Fibroblast of lung (primary cell): ENCODE results near the gene HDAC3. TPM values are rescaled to one million over a fixed set of nuclear protein-coding genes. Genes with fewer than 3 reads are reported as not detected.

Experiments used
- DNase-seq, 2 donors: peaks; one replicate each; pipeline versions ENCODE4 v3.0.0 to v3.0.0-alpha.2; 2010; ENCODE audit warnings: low read depth in 2 of 2
- H2AFZ ChIP-seq: 2 replicates; pipeline ENCODE4 v1.5.1; 2012; ENCODE audit warnings: low read length, control low read depth, inconsistent platforms
- H3K27ac ChIP-seq: 2 replicates; pipeline ENCODE4 v1.5.1; 2011; ENCODE audit warnings: low read length, control low read depth; ENCODE audit not compliant: insufficient read depth
- H3K27me3 ChIP-seq: 2 replicates; pipeline ENCODE4 v1.5.1; 2011; ENCODE audit warnings: mild to moderate bottlenecking, low read length; ENCODE audit not compliant: control insufficient read depth, insufficient read depth
- H3K36me3 ChIP-seq: 2 replicates; pipeline ENCODE4 v1.5.1; 2011; ENCODE audit warnings: low read length; ENCODE audit not compliant: control insufficient read depth, insufficient read depth
- H3K4me1 ChIP-seq: 2 replicates; pipeline ENCODE4 v1.5.1; 2011; ENCODE audit warnings: low read length; ENCODE audit not compliant: control insufficient read depth, insufficient read depth; ENCODE audit errors: extremely low read depth
- H3K4me2 ChIP-seq: 2 replicates; pipeline ENCODE4 v1.5.1; 2011; ENCODE audit warnings: low read length, control low read depth; ENCODE audit not compliant: insufficient read depth; ENCODE audit errors: extremely low read depth
- H3K4me3 ChIP-seq, 4 experiments: fragments of 200-600 bp in 1 of 4; sonication (generic) in 1 of 4; replicated peaks in 1 of 4; 2 replicates each; pipeline ENCODE4 v1.5.1; 2011 to 2016; ENCODE audit warnings: low read length in 4 of 4, low read depth in 3 of 4, mild to moderate bottlenecking in 3 of 4, control low read depth in 2 of 4, inconsistent platforms in 1 of 4, mixed read lengths in 1 of 4; ENCODE audit not compliant: insufficient read depth in 1 of 4; ENCODE audit errors: control extremely low read depth in 1 of 4
- H3K79me2 ChIP-seq: 2 replicates; pipeline ENCODE4 v1.5.1; 2012; ENCODE audit warnings: mild to moderate bottlenecking, low read length, inconsistent platforms; ENCODE audit not compliant: control insufficient read depth, insufficient read depth
- H3K9ac ChIP-seq: 2 replicates; pipeline ENCODE4 v1.5.1; 2011; ENCODE audit warnings: mild to moderate bottlenecking, low read length, control low read depth; ENCODE audit not compliant: insufficient read depth
- H3K9me3 ChIP-seq: 2 replicates; pipeline ENCODE4 v1.5.1; 2012; ENCODE audit warnings: low read depth, low read length; ENCODE audit not compliant: control insufficient read depth, insufficient read depth
- H4K20me1 ChIP-seq: 2 replicates; pipeline ENCODE4 v1.5.1; 2011; ENCODE audit warnings: low read length; ENCODE audit not compliant: control insufficient read depth, insufficient read depth; ENCODE audit errors: extremely low read depth
- EZH2 ChIP-seq: IDR thresholded peaks from 2 replicates; pipeline ENCODE4 v1.5.1; 2012; ENCODE audit warnings: low read length, control low read depth, mild to moderate bottlenecking; ENCODE audit errors: missing control alignments
- polyA plus RNA-seq, 2 donors: library from polyadenylated mRNA; depleted of rRNA in 1 of 2; stranded (reverse) in 1 of 2; unstranded in 1 of 2; fragments of >200 nt; gene quantifications; 2 replicates each; pipeline ENCODE4 v1.2.1, GENCODE V29; 2011 to 2012; ENCODE audit warnings: missing spikeins in 1 of 2
- total RNA-seq: library from RNA; depleted of rRNA; stranded (reverse); fragments of >200 nt; gene quantifications from 2 replicates; pipeline ENCODE4 v1.2.1, GENCODE V29; 2014
- TF ChIP-seq, protein P1 (sequence below), 2 donors: IDR thresholded peaks in 1 of 2; conservative IDR thresholded peaks in 1 of 2; 1 replicate in 1 of 2; 2 replicates in 1 of 2; pipeline ENCODE4 v1.5.1; 2011 to 2012; ENCODE audit warnings: low read length in 2 of 2, control low read depth in 1 of 2, inconsistent platforms in 1 of 2, low read depth in 1 of 2, mild to moderate bottlenecking in 1 of 2

HDAC3 gene
- total and polyA plus RNA-seq, 2 donors (not counting 1 experiment from before 2014, with no cell fraction given), result 56.8 to 69.6 TPM

DNA sequence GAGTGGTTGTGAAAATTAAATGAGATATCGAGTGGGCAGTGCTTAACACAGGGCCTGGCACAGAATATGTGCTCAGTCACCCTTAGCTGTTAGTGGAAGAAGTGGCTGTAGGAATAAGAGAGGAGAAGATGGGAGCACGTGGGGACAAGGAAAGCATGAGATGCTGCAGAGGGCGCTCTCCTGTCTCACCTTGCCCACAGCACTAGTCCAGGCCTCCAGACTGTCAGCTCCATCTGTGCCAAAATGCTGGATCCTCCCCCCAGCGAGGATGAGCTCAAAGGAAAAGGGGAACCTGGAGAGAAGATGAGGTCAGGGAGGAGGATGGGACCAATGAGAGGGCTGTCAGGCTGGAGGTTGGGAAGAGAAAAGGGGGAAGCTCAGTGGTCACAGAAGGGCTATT is 32.9 kb upstream of the HDAC3 start:
- no peak for DNase-seq
- Histone ChIP-seq H3K9ac (no peak overlapping the region), H4K20me1 (no peaks in the 10 kb centered on the region), H3K27ac (no peak overlapping the region), H3K27me3 (no peaks in the 10 kb centered on the region), H3K36me3 (no peaks in the 10 kb centered on the region), H3K9me3 (no peaks in the 10 kb centered on the region), H3K4me1 (no peaks in the 10 kb centered on the region), H3K4me2 (no peak overlapping the region), H2AFZ (no peak overlapping the region), H3K79me2 (no peaks in the 10 kb centered on the region), H3K4me3 (no peak overlapping the region)
- no peak for TF ChIP-seq EZH2
- TF ChIP-seq, protein P1, sequence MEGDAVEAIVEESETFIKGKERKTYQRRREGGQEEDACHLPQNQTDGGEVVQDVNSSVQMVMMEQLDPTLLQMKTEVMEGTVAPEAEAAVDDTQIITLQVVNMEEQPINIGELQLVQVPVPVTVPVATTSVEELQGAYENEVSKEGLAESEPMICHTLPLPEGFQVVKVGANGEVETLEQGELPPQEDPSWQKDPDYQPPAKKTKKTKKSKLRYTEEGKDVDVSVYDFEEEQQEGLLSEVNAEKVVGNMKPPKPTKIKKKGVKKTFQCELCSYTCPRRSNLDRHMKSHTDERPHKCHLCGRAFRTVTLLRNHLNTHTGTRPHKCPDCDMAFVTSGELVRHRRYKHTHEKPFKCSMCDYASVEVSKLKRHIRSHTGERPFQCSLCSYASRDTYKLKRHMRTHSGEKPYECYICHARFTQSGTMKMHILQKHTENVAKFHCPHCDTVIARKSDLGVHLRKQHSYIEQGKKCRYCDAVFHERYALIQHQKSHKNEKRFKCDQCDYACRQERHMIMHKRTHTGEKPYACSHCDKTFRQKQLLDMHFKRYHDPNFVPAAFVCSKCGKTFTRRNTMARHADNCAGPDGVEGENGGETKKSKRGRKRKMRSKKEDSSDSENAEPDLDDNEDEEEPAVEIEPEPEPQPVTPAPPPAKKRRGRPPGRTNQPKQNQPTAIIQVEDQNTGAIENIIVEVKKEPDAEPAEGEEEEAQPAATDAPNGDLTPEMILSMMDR (conservative IDR thresholded peaks at IDR 0.05 in 1 of 2, IDR thresholded peaks at IDR 0.05 in 1 of 2; ENCODE audit: low read depth in 1 of 2, low read length in 2 of 2), result no peak

DNA sequence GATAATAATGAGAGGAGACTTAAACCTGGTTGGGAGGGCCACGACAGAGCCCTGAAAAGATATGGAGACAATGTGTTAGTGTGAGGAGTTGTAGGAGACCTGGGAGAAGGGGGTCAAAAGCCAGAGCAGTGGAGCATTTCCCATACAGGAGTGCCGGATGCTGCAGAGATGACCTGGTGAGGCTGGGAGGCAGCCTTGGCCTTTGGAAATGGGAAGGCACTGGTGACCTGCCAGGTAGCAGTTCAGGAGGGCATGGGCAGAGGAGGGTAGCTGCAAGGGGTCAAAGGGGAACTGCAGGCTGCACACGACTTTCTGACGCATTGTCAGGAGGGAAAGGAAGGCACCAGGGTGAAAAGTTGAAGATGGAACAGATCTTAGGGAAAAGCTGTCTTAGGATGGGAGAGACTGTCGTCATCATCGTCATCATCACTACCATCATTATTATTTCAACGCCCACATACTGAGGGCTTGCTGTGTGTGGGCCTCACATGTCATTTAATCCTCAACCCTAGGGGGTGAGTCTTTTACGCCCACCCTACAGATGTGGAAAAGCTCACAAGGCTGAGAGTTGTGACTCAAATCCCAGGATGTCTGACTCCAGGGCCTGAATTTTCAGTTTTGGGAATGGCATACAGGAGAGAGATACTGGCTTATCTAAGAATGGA is 32.1 kb upstream of the HDAC3 start:
- no peak overlapping the region for H3K4me2 ChIP-seq
- H3K9me3 ChIP-seq, result no peaks in the 10 kb centered on the region
- no peak overlapping the region for H3K27ac ChIP-seq
- no peaks in the 10 kb centered on the region for H3K4me1 ChIP-seq
- no peaks in the 10 kb centered on the region for H3K36me3 ChIP-seq
- no peaks in the 10 kb centered on the region for H3K27me3 ChIP-seq
- no peak overlapping the region for H3K9ac ChIP-seq
- TF ChIP-seq EZH2, result no peak
- TF ChIP-seq, protein P1 (conservative IDR thresholded peaks at IDR 0.05 in 1 of 2, IDR thresholded peaks at IDR 0.05 in 1 of 2; ENCODE audit: low read depth in 1 of 2, low read length in 2 of 2), result no peak
- H2AFZ ChIP-seq, result no peak overlapping the region
- no peaks in the 10 kb centered on the region for H3K79me2 ChIP-seq
- no peak overlapping the region for H3K4me3 ChIP-seq
- peak in 1 of 2 donors; percentile 38 for DNase-seq
- no peaks in the 10 kb centered on the region for H4K20me1 ChIP-seq

DNA sequence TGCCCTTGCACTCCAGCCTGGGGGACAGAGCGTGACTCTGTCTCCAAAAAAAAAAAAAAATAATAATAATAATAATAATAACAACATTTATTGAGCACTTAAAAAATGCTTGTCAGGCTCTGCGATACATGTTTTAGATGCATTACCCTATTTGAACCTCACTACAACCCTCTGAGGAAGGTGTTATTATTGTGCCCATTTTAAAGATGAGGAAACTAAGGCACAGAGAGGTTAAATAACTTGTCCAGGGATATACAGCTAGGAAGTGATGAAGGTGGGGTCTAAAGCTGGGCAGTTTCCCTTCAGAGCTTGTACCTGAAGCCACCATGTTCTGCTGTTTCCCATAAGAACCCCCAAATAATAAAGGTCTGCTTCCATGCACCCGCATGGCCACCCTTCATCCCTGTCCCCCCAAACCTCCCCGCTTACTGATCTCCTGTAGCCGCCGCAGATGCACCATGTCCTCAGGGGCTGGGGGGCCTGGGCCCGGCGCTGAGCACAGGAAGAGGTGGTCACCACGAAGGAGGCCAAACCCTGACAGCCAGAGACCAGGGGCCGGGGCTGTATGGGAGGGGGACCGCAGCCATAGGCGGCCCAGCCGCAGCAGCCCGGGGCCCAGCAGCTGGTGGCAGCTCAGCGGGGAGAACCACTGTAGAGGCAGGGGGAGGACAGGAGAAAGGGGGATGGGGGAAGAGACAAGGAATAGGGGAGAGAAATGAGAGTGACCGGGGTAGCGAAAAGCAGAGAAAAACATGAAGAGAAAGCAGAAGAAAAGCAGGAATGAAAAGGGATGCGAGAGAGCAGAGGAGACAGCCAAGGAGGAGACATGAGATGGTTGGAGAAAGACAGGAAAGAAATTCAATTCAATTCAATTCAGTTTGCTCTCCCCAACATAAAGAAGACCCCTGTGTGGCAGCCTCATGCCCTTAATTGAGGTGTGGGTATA is 29.6 kb upstream of the HDAC3 start:
- H3K79me2 ChIP-seq, result no peaks in the 10 kb centered on the region
- H2AFZ ChIP-seq, result no peak overlapping the region
- H3K27ac ChIP-seq, result no peak overlapping the region
- no peak overlapping the region for H3K4me2 ChIP-seq
- no peak for DNase-seq
- no peak overlapping the region for H3K9ac ChIP-seq
- H3K9me3 ChIP-seq, result no peaks in the 10 kb centered on the region
- H3K4me1 ChIP-seq, result no peaks in the 10 kb centered on the region
- TF ChIP-seq EZH2, result no peak
- TF ChIP-seq, protein P1 (conservative IDR thresholded peaks at IDR 0.05 in 1 of 2, IDR thresholded peaks at IDR 0.05 in 1 of 2; ENCODE audit: low read depth in 1 of 2, low read length in 2 of 2), result no peak
- H3K27me3 ChIP-seq, result no peaks in the 10 kb centered on the region
- no peak overlapping the region for H3K4me3 ChIP-seq
- no peaks in the 10 kb centered on the region for H4K20me1 ChIP-seq
- H3K36me3 ChIP-seq, result no peaks in the 10 kb centered on the region
